ENCODE results near the gene FAM168A. TPM values are rescaled to one million over a fixed set of nuclear protein-coding genes. Genes with fewer than 3 reads are reported as not detected.

FAM168A gene
- total RNA-seq, 1 experiment from 2014 or later = 21.1 TPM

DNA sequence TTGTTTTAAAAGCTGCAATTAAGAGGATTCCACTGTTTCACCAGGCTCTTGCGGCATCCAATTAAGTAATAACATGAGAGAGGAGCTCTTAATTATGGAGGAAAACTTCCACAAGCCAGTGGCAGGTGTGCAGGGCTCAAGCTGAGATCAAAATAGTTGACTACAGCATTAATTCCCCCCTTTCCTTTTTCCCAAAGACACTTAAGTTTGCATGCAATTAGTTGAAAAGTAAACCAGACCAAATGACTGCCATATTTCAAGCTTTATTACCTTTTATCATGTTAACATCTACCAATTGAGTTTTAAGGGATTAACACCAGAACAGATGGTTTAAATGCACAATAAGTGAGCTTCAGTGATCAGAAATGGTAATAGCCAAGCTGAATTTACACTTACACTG, 32.1 kb downstream of the FAM168A start:
- Histone ChIP-seq H4K91ac (ENCODE audit: insufficient read length, low read depth, low read length) (no peak overlapping the region), H3K18ac (ENCODE audit: insufficient read length, low read depth, low read length) (no peak overlapping the region), H3K4me1 (ENCODE audit: insufficient read depth, low read length) (no peaks in the 10 kb centered on the region), H2BK15ac (ENCODE audit: low read depth, low read length) (no peak overlapping the region), H2BK20ac (ENCODE audit: low read depth, low read length, poor library complexity, severe bottlenecking) (no peak overlapping the region), H3K79me1 (ENCODE audit: insufficient read depth, low read depth, low read length, poor library complexity, severe bottlenecking) (no peaks in the 10 kb centered on the region), H2AFZ (ENCODE audit: low read length) (no peak overlapping the region), H2BK5ac (ENCODE audit: insufficient read length, low read length) (no peak overlapping the region), H2BK12ac (ENCODE audit: insufficient read length, low read depth, low read length) (no peak overlapping the region), H3K27ac (ENCODE audit: insufficient read length, low read depth, low read length) (no peak overlapping the region), H3K56ac (ENCODE audit: insufficient read length, low read depth, low read length) (no peak overlapping the region), H3K4me2 (ENCODE audit: insufficient read depth, insufficient read length, low read length) (no peak overlapping the region), H4K20me1 (ENCODE audit: control insufficient read depth, insufficient read depth, insufficient read length) (no peaks in the 10 kb centered on the region), H4K5ac (ENCODE audit: insufficient read length, low read depth, low read length) (no peak overlapping the region), H3K9ac (ENCODE audit: extremely low read depth, insufficient read length, low read length) (no peak overlapping the region), H3K4ac (ENCODE audit: low read depth, low read length) (no peak overlapping the region), H3K23ac (ENCODE audit: insufficient read length, low read depth, low read length) (no peak overlapping the region), H3K27me3 (ENCODE audit: insufficient read depth, low read length) (no peaks in the 10 kb centered on the region), H3K14ac (ENCODE audit: insufficient read depth, low read length) (no peak overlapping the region), H3K79me2 (ENCODE audit: insufficient read depth, low read length) (no peaks in the 10 kb centered on the region), H2AK5ac (ENCODE audit: insufficient read length, low read length) (no peak overlapping the region), H3K9me3 (ENCODE audit: control insufficient read depth, low read depth, low read length) (no peaks in the 10 kb centered on the region), H3T11ph (ENCODE audit: low read length) (no peak overlapping the region), H2BK120ac (ENCODE audit: low read depth, low read length, poor library complexity, severe bottlenecking) (no peak overlapping the region), H3K23me2 (ENCODE audit: insufficient read length, low read depth, low read length, poor library complexity, severe bottlenecking) (no peaks in the 10 kb centered on the region), H4K8ac (replicated peaks; ENCODE audit: insufficient read length, low read depth, low read length) (no peak overlapping the region)
- no peak for TF ChIP-seq CTCF (conservative IDR thresholded peaks at IDR 0.05)
- peak overlapping the region in 1 of 2 experiments; percentile 21; a peak in 1 of 5 replicates for H3K4me3 Mint-ChIP-seq
- no peaks in the 10 kb centered on the region for H3K27me3 Mint-ChIP-seq (ENCODE audit: low read depth)
- no peaks in the 10 kb centered on the region for H3K9me3 Mint-ChIP-seq
- no peak for DNase-seq
- no CpG with 5 or more reads among the region's 1 CpG for WGBS (ENCODE audit: extremely low coverage, insufficient read length, low lambda C conversion rate)
- peaks cover 15 to 23% of the 10 kb centered on the region in 2 experiments for H3K4me1 Mint-ChIP-seq
- peaks cover under 1 to 1% (median under 1%) of the 10 kb centered on the region in 3 experiments; a peak in 2 of 7 replicates for H3K36me3 Mint-ChIP-seq (ENCODE audit: insufficient read depth in 1 of 3, low read depth in 3 of 3)
- H3K27ac Mint-ChIP-seq = peak overlapping the region in 1 of 3 experiments; percentile 32; a peak in 2 of 7 replicates
